Measurements from ENCODE around the gene APP.

DNA sequence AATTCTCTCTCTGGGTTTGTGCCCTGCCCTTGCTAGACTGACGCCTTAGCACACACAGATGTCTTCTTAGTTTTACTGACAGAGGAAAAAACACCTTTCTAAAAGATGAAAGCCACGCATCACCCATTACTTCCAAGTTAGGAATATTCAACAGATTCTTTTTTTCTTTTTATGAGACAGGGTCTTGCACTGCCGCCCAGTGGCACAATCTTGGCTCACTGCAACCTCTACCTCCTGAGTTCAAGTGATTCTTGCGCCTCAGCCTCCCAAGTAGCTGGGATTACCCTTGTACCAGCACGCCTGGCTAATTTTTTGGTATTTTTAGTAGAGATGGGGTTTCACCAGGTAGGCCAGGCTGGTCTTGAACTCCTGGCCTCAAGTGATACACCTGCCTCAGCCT, 169.2 kb downstream of the APP start:
- TF ChIP-seq, protein P1, sequence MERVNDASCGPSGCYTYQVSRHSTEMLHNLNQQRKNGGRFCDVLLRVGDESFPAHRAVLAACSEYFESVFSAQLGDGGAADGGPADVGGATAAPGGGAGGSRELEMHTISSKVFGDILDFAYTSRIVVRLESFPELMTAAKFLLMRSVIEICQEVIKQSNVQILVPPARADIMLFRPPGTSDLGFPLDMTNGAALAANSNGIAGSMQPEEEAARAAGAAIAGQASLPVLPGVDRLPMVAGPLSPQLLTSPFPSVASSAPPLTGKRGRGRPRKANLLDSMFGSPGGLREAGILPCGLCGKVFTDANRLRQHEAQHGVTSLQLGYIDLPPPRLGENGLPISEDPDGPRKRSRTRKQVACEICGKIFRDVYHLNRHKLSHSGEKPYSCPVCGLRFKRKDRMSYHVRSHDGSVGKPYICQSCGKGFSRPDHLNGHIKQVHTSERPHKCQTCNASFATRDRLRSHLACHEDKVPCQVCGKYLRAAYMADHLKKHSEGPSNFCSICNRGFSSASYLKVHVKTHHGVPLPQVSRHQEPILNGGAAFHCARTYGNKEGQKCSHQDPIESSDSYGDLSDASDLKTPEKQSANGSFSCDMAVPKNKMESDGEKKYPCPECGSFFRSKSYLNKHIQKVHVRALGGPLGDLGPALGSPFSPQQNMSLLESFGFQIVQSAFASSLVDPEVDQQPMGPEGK (tag by site-specific recombination; IDR thresholded peaks at IDR 0.05) = no peak
- TF ChIP-seq, protein P2, sequence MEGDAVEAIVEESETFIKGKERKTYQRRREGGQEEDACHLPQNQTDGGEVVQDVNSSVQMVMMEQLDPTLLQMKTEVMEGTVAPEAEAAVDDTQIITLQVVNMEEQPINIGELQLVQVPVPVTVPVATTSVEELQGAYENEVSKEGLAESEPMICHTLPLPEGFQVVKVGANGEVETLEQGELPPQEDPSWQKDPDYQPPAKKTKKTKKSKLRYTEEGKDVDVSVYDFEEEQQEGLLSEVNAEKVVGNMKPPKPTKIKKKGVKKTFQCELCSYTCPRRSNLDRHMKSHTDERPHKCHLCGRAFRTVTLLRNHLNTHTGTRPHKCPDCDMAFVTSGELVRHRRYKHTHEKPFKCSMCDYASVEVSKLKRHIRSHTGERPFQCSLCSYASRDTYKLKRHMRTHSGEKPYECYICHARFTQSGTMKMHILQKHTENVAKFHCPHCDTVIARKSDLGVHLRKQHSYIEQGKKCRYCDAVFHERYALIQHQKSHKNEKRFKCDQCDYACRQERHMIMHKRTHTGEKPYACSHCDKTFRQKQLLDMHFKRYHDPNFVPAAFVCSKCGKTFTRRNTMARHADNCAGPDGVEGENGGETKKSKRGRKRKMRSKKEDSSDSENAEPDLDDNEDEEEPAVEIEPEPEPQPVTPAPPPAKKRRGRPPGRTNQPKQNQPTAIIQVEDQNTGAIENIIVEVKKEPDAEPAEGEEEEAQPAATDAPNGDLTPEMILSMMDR (tag by site-specific recombination; IDR thresholded peaks at IDR 0.05) = no peak

Measured in HEK293 (cell line).